ENCODE measurements around the gene SH3BP5. TPM values are rescaled to one million over a fixed set of nuclear protein-coding genes. Genes with fewer than 3 reads are reported as not detected.
A peak's percentile ranks its signal among the peaks of the same experiment; 100 is the strongest.

The SH3BP5 gene
- total RNA-seq, 6 experiments from 2014 or later: 8.9 to 19.2 (median 13.8) TPM

GRCh38 chr3:15316998-15317435 lies 15.4 kb downstream of the SH3BP5 start:
- H3K27ac ChIP-seq: peak overlapping the region in 1 of 3 donors; percentile 16

GRCh38 chr3:15315003-15315402 lies 17.4 kb downstream of the SH3BP5 start:
- ATAC-seq: peak in 1 of 4 donors; percentile 27
- TF ChIP-seq CTCF (IDR thresholded peaks at IDR 0.05) (no peak), POLR2A (IDR thresholded peaks at IDR 0.05) (no peak)
- no peak for DNase-seq
- H3K27ac ChIP-seq: no peak overlapping the region
- H3K36me3 ChIP-seq: no peaks in the 10 kb centered on the region
- H3K9me3 ChIP-seq: no peaks in the 10 kb centered on the region
- intact Hi-C loops (cut with DNase I): no loop called here
- H3K27me3 ChIP-seq: no peaks in the 10 kb centered on the region
- no peak overlapping the region for H3K4me3 ChIP-seq
- 86% methylated on average over 4 of the region's 4 CpGs for WGBS (ENCODE audit: insufficient coverage, low coverage, low lambda C conversion rate, missing lambda C conversion rate)
- peaks cover 0 to 35% (median 19%) of the 10 kb centered on the region in 4 donors for H3K4me1 ChIP-seq

More at GRCh38 chr3:15316998-15317435, 15.4 kb downstream of the SH3BP5 start:
- H3K9me3 ChIP-seq: no peaks in the 10 kb centered on the region
- peak in 3 of 4 donors; percentile 18 to 53 (median 30) for ATAC-seq
- no peak overlapping the region for H3K4me3 ChIP-seq
- no peaks in the 10 kb centered on the region for H3K27me3 ChIP-seq
- DNase-seq: no peak
- H3K36me3 ChIP-seq: no peaks in the 10 kb centered on the region
- WGBS (ENCODE audit: insufficient coverage, low coverage, low lambda C conversion rate, missing lambda C conversion rate): 36% methylated on average over 4 of the region's 5 CpGs
- peaks cover 0 to 53% (median 27%) of the 10 kb centered on the region in 4 donors for H3K4me1 ChIP-seq
- intact Hi-C loops (cut with DNase I): no loop called here
- no peak for TF ChIP-seq CTCF (IDR thresholded peaks at IDR 0.05)
- no peak for TF ChIP-seq POLR2A (IDR thresholded peaks at IDR 0.05)

GRCh38 chr3:15314276-15314675 lies 18.1 kb downstream of the SH3BP5 start:
- DNase-seq (no peak), ATAC-seq (no peak)
- H3K36me3 ChIP-seq: no peaks in the 10 kb centered on the region
- intact Hi-C loops (cut with DNase I): no loop called here
- H3K27me3 ChIP-seq: no peaks in the 10 kb centered on the region
- H3K4me3 ChIP-seq: no peak overlapping the region
- H3K27ac ChIP-seq: no peak overlapping the region
- H3K9me3 ChIP-seq: no peaks in the 10 kb centered on the region
- WGBS (ENCODE audit: insufficient coverage, low coverage, low lambda C conversion rate, missing lambda C conversion rate): 100% methylated on average over 1 of the region's 1 CpG
- TF ChIP-seq POLR2A (IDR thresholded peaks at IDR 0.05): no peak
- no peak for TF ChIP-seq CTCF (IDR thresholded peaks at IDR 0.05)
- peaks cover 0 to 28% (median 13%) of the 10 kb centered on the region in 4 donors for H3K4me1 ChIP-seq

DNA sequence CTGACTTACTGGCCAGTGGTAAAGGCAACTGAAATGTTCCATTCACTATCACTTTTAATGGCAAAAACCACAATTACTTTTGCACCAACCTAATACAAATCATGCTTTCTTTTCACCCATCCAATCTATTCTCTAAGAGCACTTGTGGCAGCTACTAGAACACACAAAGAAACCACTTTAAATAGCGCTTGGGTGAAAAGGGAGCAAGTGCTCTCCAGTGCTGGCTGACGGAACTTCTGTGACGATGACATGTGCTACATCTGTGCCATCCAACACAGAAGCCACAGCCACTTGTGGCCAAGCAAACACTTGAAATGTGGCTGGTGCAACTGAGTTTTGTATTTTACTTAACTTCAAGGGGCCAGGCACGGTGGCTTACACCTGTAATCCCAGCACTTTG lies 18.9 kb downstream of the SH3BP5 start:
- ATAC-seq (no peak), DNase-seq (no peak)
- intact Hi-C loops (cut with DNase I): no loop called here
- Histone ChIP-seq H3K27ac (no peak overlapping the region), H3K27me3 (no peaks in the 10 kb centered on the region), H3K4me3 (no peak overlapping the region), H3K36me3 (no peaks in the 10 kb centered on the region), H3K9me3 (no peaks in the 10 kb centered on the region), H3K4me1 (peaks cover 0 to 20% (median 6%) of the 10 kb centered on the region in 4 donors)
- TF ChIP-seq CTCF (IDR thresholded peaks at IDR 0.05): no peak
- TF ChIP-seq POLR2A (IDR thresholded peaks at IDR 0.05): no peak
- 92% methylated on average over 4 of the region's 4 CpGs for WGBS (ENCODE audit: insufficient coverage, low coverage, low lambda C conversion rate, missing lambda C conversion rate)

DNA sequence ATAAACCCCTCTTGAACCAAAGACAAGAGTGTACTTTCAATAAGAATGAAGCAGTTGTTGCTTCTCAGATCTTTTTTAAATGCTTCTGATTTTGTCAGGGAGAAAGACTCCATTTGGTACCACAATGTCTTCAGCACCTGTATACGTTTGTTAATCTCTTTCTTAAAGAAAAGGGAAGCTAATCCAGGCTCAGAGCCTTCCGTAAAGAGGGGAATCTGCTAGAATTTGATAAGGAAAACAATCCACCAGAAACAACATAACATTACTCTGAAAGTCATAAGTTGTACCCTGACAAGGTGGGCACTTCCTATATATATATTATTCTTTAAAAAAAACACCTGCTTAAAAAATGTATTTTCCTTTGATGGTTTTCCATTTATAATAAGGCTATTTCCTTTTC lies 19.8 kb downstream of the SH3BP5 start:
- Histone ChIP-seq H3K36me3 (no peaks in the 10 kb centered on the region), H3K4me3 (no peak overlapping the region), H3K9me3 (no peaks in the 10 kb centered on the region), H3K27me3 (no peaks in the 10 kb centered on the region), H3K27ac (no peak overlapping the region), H3K4me1 (peaks cover 0 to 13% (median 6%) of the 10 kb centered on the region in 4 donors)
- ATAC-seq (no peak), DNase-seq (no peak)
- intact Hi-C loops (cut with DNase I): no loop called here
- TF ChIP-seq CTCF (IDR thresholded peaks at IDR 0.05) (no peak), POLR2A (IDR thresholded peaks at IDR 0.05) (no peak)
- 57% methylated on average over 2 of the region's 2 CpGs for WGBS (ENCODE audit: insufficient coverage, low coverage, low lambda C conversion rate, missing lambda C conversion rate)
